ENCODE measurements around the gene TBX4.

DNA sequence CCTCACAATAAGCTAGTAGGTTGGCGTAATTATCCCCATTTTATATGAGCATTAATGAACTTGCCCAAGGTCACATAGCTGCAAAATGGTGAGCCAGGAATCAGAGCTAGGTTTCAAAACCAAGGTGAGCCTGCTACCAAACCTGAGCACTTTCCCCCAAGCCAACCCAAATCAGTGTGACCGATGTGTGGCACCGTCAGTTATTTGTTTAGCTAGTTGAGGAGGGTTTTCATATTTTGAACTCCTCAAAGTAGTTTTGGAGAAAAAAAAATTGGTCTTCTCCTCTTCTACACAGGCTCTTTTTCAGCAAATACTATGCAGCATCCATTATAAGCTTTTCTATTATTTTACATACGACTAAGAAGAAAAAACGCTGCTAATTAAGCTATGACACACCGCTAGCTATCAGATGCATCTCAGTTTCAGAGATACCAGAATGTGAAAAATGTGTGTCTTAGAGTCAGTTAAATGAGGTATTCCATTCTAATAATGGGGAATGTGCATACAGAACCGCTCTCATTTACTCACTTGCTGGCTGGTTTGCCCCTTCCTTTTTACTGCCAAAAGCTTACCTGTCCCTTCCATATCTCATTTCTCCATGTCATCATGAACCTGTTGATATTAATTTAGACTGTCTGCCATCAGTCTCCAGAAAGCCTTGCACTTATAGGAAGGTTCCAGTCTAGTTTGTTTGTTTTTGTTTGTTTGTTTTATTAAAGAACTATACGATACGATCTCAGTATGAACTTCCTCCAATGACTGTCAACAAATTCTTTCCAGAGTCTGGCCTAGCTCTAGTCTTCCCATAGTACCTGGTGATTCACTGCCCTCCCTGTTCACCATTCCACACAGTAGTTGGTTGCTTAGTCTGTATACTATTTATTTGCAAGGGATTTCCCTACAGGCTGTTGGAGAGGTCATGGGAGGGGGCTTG, 2.2 kb upstream of the TBX4 start:
- TF ChIP-seq POLR2AphosphoS5 (IDR thresholded peaks at IDR 0.05; ENCODE audit: borderline replicate concordance, low read depth, low read length) (no peak), EZH2 (IDR thresholded peaks at IDR 0.05) (no peak), FOXP2 (optimal IDR thresholded peaks at IDR 0.05; ENCODE audit: control extremely low read depth, extremely low read length, insufficient read depth) (no peak)
